H1 (cell line): ENCODE measurements around the gene FRA10AC1. TPM values are rescaled to one million over a fixed set of nuclear protein-coding genes. Genes with fewer than 3 reads are reported as not detected.

ENCODE experiments used
- CTCF ChIA-PET: fragments of 300-600 bp; sonication (Branson Sonifier 250); formaldehyde crosslinking; loops from one replicate; lab custom pipeline; 2021; ENCODE audit not compliant: partially characterized antibody; lab: Charles Lee
- POLR2A ChIA-PET: fragments of 300-600 bp; sonication (Branson Sonifier 250); formaldehyde crosslinking; loops from one replicate; lab custom pipeline; 2021; ENCODE audit warnings: inconsistent platforms; ENCODE audit not compliant: partially characterized antibody; lab: Charles Lee
- DNase-seq, 2 experiments: peaks; one replicate each; pipeline versions ENCODE4 v3.0.0 to v3.0.0-alpha.2; 2010 to 2022; ENCODE audit warnings: low spot score in 2 of 2, low read depth in 1 of 2, mixed read lengths in 1 of 2
- FAIRE-seq: peaks from 2 replicates; lab custom pipeline; 2011; peaks lifted over from hg19 to GRCh38; lab: Jason Lieb, UNC
- H2AFZ ChIP-seq: 2 replicates; pipeline ENCODE4 v1.8.1; 2012; ENCODE audit warnings: low read length, inconsistent platforms
- H2AK5ac ChIP-seq: 2 replicates; pipeline ENCODE4 v1.6.1; 2013; ENCODE audit warnings: low read depth, low read length
- H2BK120ac ChIP-seq: replicated peaks from 2 replicates; pipeline ENCODE3; 2013; ENCODE audit warnings: low read depth, low read length, inconsistent platforms
- H2BK12ac ChIP-seq: 2 replicates; pipeline ENCODE4 v1.6.1; 2013; ENCODE audit warnings: low read depth, low read length
- H2BK15ac ChIP-seq: 2 replicates; pipeline ENCODE4 v1.6.1; 2013; ENCODE audit warnings: low read length
- H2BK20ac ChIP-seq: 2 replicates; pipeline ENCODE4 v1.6.1; 2013; ENCODE audit warnings: low read length
- H2BK5ac ChIP-seq: 2 replicates; pipeline ENCODE4 v1.6.1; 2013; ENCODE audit warnings: low read depth, low read length
- H3K14ac ChIP-seq: 2 replicates; pipeline ENCODE4 v1.6.1; 2013; ENCODE audit warnings: inconsistent platforms; ENCODE audit not compliant: insufficient read length
- H3K18ac ChIP-seq: 2 replicates; pipeline ENCODE4 v1.6.1; 2013; ENCODE audit warnings: low read length; ENCODE audit errors: extremely low read depth
- H3K23ac ChIP-seq: 2 replicates; pipeline ENCODE4 v1.6.1; 2013; ENCODE audit warnings: inconsistent platforms; ENCODE audit not compliant: insufficient read length
- H3K23me2 ChIP-seq: 2 replicates; pipeline ENCODE4 v1.6.1; 2013; ENCODE audit warnings: low read depth, low read length
- H3K27ac ChIP-seq: 2 replicates; pipeline ENCODE4 v1.6.1; 2011; ENCODE audit warnings: low read depth, low read length, inconsistent platforms
- H3K27me3 ChIP-seq, 4 experiments: replicated peaks in 1 of 4; 1 replicate in 1 of 4; 2 replicates in 3 of 4; pipeline versions ENCODE4 v1.6.1 to v1.8.1; 2011 to 2013; ENCODE audit warnings: low read length in 3 of 4, mild to moderate bottlenecking in 3 of 4, inconsistent platforms in 2 of 4, mixed read lengths in 2 of 4, moderate library complexity in 1 of 4; ENCODE audit not compliant: control insufficient read depth in 3 of 4, insufficient read depth in 3 of 4; ENCODE audit errors: extremely low read depth in 1 of 4
- H3K36me3 ChIP-seq, 4 experiments: 2 replicates each; pipeline versions ENCODE4 v1.6.1 to v1.8.1; 2011 to 2013; ENCODE audit warnings: mild to moderate bottlenecking in 4 of 4, low read length in 3 of 4, moderate library complexity in 2 of 4, control low read depth in 1 of 4, inconsistent platforms in 1 of 4; ENCODE audit not compliant: insufficient read depth in 4 of 4, control insufficient read depth in 2 of 4
- H3K4ac ChIP-seq: replicated peaks from 2 replicates; pipeline ENCODE3; 2013; ENCODE audit warnings: low read length, low read depth, mixed read lengths, inconsistent platforms; ENCODE audit not compliant: insufficient read length
- H3K4me1 ChIP-seq, 4 experiments: replicated peaks in 1 of 4; 1 replicate in 1 of 4; 2 replicates in 3 of 4; pipeline versions ENCODE4 v1.6.1 to v1.8.1; 2011 to 2013; ENCODE audit warnings: low read length in 3 of 4, inconsistent platforms in 2 of 4, mixed read lengths in 1 of 4; ENCODE audit not compliant: insufficient read depth in 4 of 4, control insufficient read depth in 3 of 4
- H3K4me2 ChIP-seq, 2 experiments: 2 replicates each; pipeline versions ENCODE4 v1.6.1 to v1.8.1; 2011 to 2013; ENCODE audit warnings: low read depth in 2 of 2, low read length in 2 of 2, control low read depth in 1 of 2, inconsistent platforms in 1 of 2, mild to moderate bottlenecking in 1 of 2; ENCODE audit not compliant: insufficient read depth in 1 of 2
- H3K4me3 ChIP-seq, 4 experiments: fragments of 200-600, 300-600 bp in 1 of 4; sonication (generic), shearing (Covaris generic), sonication (Bioruptor Twin) in 1 of 4; 2 replicates each; pipeline versions ENCODE4 v1.5.1 to v1.8.1; 2011 to 2016; ENCODE audit warnings: low read length in 4 of 4, low read depth in 3 of 4, control low read depth in 2 of 4, inconsistent platforms in 2 of 4, mild to moderate bottlenecking in 2 of 4, mixed read lengths in 1 of 4, moderate library complexity in 1 of 4; ENCODE audit not compliant: insufficient read depth in 2 of 4; ENCODE audit errors: extremely low read depth in 1 of 4
- H3K56ac ChIP-seq: replicated peaks from 2 replicates; pipeline ENCODE3; 2013; ENCODE audit warnings: low read depth, mild to moderate bottlenecking, mixed read lengths, low read length, inconsistent platforms; ENCODE audit not compliant: insufficient read length
- H3K79me1 ChIP-seq: 2 replicates; pipeline ENCODE4 v1.6.1; 2013; ENCODE audit warnings: low read depth, low read length, control low read depth
- H3K79me2 ChIP-seq, 2 experiments: 2 replicates each; pipeline versions ENCODE4 v1.6.1 to v1.8.1; 2012 to 2013; ENCODE audit warnings: low read length in 2 of 2, mild to moderate bottlenecking in 2 of 2, inconsistent platforms in 1 of 2; ENCODE audit not compliant: insufficient read depth in 2 of 2, control insufficient read depth in 1 of 2
- H3K9ac ChIP-seq, 4 experiments: replicated peaks in 1 of 4; 1 replicate in 1 of 4; 2 replicates in 3 of 4; pipeline versions ENCODE4 v1.6.1 to v1.8.1; 2011 to 2013; ENCODE audit warnings: low read depth in 3 of 4, low read length in 3 of 4, control low read depth in 2 of 4, mild to moderate bottlenecking in 2 of 4, moderate library complexity in 2 of 4, inconsistent platforms in 1 of 4; ENCODE audit errors: extremely low read depth in 1 of 4
- H3K9me3 ChIP-seq, 2 experiments: 2 replicates each; pipeline versions ENCODE4 v1.6.1 to v1.8.1; 2012 to 2013; ENCODE audit warnings: mild to moderate bottlenecking in 2 of 2, moderate library complexity in 2 of 2, control low read depth in 1 of 2, inconsistent platforms in 1 of 2, low read depth in 1 of 2, low read length in 1 of 2, mixed read lengths in 1 of 2; ENCODE audit not compliant: insufficient read depth in 2 of 2
- H4K20me1 ChIP-seq, 2 experiments: replicated peaks in 1 of 2; 2 replicates each; pipeline versions ENCODE3 to v1.8.1; 2011 to 2013; ENCODE audit warnings: inconsistent platforms in 2 of 2, low read length in 2 of 2, mild to moderate bottlenecking in 1 of 2; ENCODE audit not compliant: insufficient read depth in 2 of 2, control insufficient read depth in 1 of 2
- H4K5ac ChIP-seq: 2 replicates; pipeline ENCODE4 v1.6.1; 2013; ENCODE audit warnings: low read length, low read depth, mixed read lengths, inconsistent platforms; ENCODE audit not compliant: insufficient read length
- H4K8ac ChIP-seq: 2 replicates; pipeline ENCODE4 v1.8.0; 2013; ENCODE audit warnings: mild to moderate bottlenecking, moderate library complexity, low read length, inconsistent platforms; ENCODE audit not compliant: insufficient read depth; ENCODE audit errors: extremely low read depth
- H4K91ac ChIP-seq: replicated peaks from 2 replicates; pipeline ENCODE3; 2013; ENCODE audit warnings: low read length, mixed read lengths, inconsistent platforms; ENCODE audit not compliant: insufficient read length
- ATF2 ChIP-seq: IDR thresholded peaks from 2 replicates; pipeline ENCODE4 v1.6.1; 2012; ENCODE audit warnings: low read length, inconsistent platforms
- BACH1 ChIP-seq: IDR thresholded peaks from 2 replicates; pipeline ENCODE4 v1.6.1; 2012; ENCODE audit warnings: low read length, improper control_type of control experiment
- BRCA1 ChIP-seq: IDR thresholded peaks from 2 replicates; pipeline ENCODE4 v1.6.1; 2012; ENCODE audit warnings: low read depth, low read length, improper control_type of control experiment
- CEBPB ChIP-seq: IDR thresholded peaks from 2 replicates; pipeline ENCODE4 v1.6.1; 2012; ENCODE audit warnings: low read depth, low read length
- FOSL1 ChIP-seq: IDR thresholded peaks from 2 replicates; pipeline ENCODE4 v1.6.1; 2011; ENCODE audit warnings: mild to moderate bottlenecking, low read depth, low read length, moderate library complexity; ENCODE audit not compliant: insufficient read depth
- HDAC6 ChIP-seq: IDR thresholded peaks from one replicate; pipeline ENCODE4 v1.7.1; 2012; ENCODE audit warnings: low read depth, mild to moderate bottlenecking, inconsistent platforms, low read length, moderate library complexity
- JUN ChIP-seq: IDR thresholded peaks from 2 replicates; pipeline ENCODE4 v1.6.1; 2011; ENCODE audit warnings: low read depth, mild to moderate bottlenecking, improper control_type of control experiment, low read length
- KDM5A ChIP-seq: fragments of 200-600 bp; IDR thresholded peaks from 2 replicates; pipeline ENCODE4 v1.7.1; 2012; ENCODE audit warnings: mild to moderate bottlenecking, low read length, inconsistent platforms, mixed read lengths
- POLR2A ChIP-seq, 2 experiments: IDR thresholded peaks; 1 replicate in 1 of 2; 2 replicates in 1 of 2; pipeline ENCODE4 v1.6.1; 2011; ENCODE audit warnings: low read depth in 2 of 2, low read length in 2 of 2, mild to moderate bottlenecking in 2 of 2; ENCODE audit errors: control extremely low read depth in 1 of 2
- RXRA ChIP-seq: IDR thresholded peaks from 2 replicates; pipeline ENCODE4 v1.6.1; 2011; ENCODE audit warnings: low read depth, mild to moderate bottlenecking, low read length, moderate library complexity; ENCODE audit not compliant: insufficient read depth
- SIRT6 ChIP-seq: IDR thresholded peaks from one replicate; pipeline ENCODE4 v1.7.1; 2012; ENCODE audit warnings: low read length, inconsistent platforms
- SUZ12 ChIP-seq: fragments of 200-600 bp; sonication (generic); IDR thresholded peaks from 2 replicates; pipeline ENCODE4 v1.6.1; 2012; ENCODE audit warnings: mild to moderate bottlenecking, inconsistent platforms, low read length, moderate library complexity, mixed read lengths
- TCF12 ChIP-seq: IDR thresholded peaks from 2 replicates; pipeline ENCODE4 v1.6.1; 2011; ENCODE audit warnings: low read depth, mild to moderate bottlenecking, low read length
- WGBS, 2 experiments: shearing (Covaris generic) in 1 of 2; methylation state at CpG; one replicate each; pipeline versions ENCODE4 v1.1.6 to v1.1.7; 2013 to 2015; ENCODE audit warnings: low lambda C conversion rate in 2 of 2, mixed read lengths in 2 of 2, inconsistent platforms in 1 of 2, low coverage in 1 of 2, missing lambda C conversion rate in 1 of 2; ENCODE audit not compliant: insufficient replicate concordance in 2 of 2, insufficient coverage in 1 of 2, insufficient read length in 1 of 2; ENCODE audit errors: extremely low coverage in 1 of 2, missing lambda C conversion rate in 1 of 2; 5-methylcytosine and 5-hydroxymethylcytosine counted together
- polyA plus RNA-seq, 7 experiments: library from polyadenylated mRNA; depleted of rRNA in 3 of 7; stranded (reverse) in 5 of 7; unstranded in 2 of 7; fragments of >200 nt in 5 of 7; fragments of 200-250 nt in 2 of 7; gene quantifications; 1 replicate in 5 of 7; 2 replicates in 1 of 7; 4 replicates in 1 of 7; pipeline versions ENCODE4 v1.2.1 to v1.2.3, GENCODE V29; 2011 to 2013; ENCODE audit warnings: missing spikeins in 2 of 7, mixed read lengths in 2 of 7
- total RNA-seq: library from RNA; stranded (reverse); fragmentation: NEBNext Ultra II Directional; extraction: Animal tissue kit (Norgen Biotek cat#: 25700); gene quantifications from 2 replicates; pipeline ENCODE4 v1.2.1, GENCODE V29; 2021

Gene FRA10AC1
- total and polyA plus RNA-seq, 2 of the 8 experiments (the other 6 are each of a cell fraction or from before 2014, with no cell fraction given) = 4.4 to 13.5 TPM

- H2BK120ac ChIP-seq = no peak overlapping the region
- H3K18ac ChIP-seq = no peak overlapping the region
- no peak overlapping the region for H3K9ac ChIP-seq
- no peak overlapping the region for H3K4ac ChIP-seq
- no peak overlapping the region for H2BK5ac ChIP-seq
- H4K91ac ChIP-seq = no peak overlapping the region
- H4K8ac ChIP-seq = no peak overlapping the region
- no peak overlapping the region for H2BK12ac ChIP-seq
- no peak overlapping the region for H2AK5ac ChIP-seq
- no peak overlapping the region for H2BK20ac ChIP-seq
- no peak overlapping the region for H3K4me2 ChIP-seq
- FAIRE-seq (no peak), DNase-seq (no peak)
- 94% methylated on average over 8 of the region's 8 CpGs; no CpG with 5 or more reads in 1 of the 2 experiments for WGBS, 2 experiments
- no peaks in the 10 kb centered on the region for H3K79me2 ChIP-seq
- no peaks in the 10 kb centered on the region for H4K20me1 ChIP-seq
- H3K56ac ChIP-seq = no peak overlapping the region
- no peaks in the 10 kb centered on the region for H3K9me3 ChIP-seq
- H3K27me3 ChIP-seq = no peaks in the 10 kb centered on the region
- H3K79me1 ChIP-seq = no peaks in the 10 kb centered on the region
- ChIA-PET POLR2A (interaction anchor here (0.7 kb wide), 1 partner anchor 54 kb away, joined by 3 read pairs; no protein-coding TSS in a partner anchor), CTCF (interaction anchor here (0.6 to 9.7 kb wide), 8 partner anchors 13 to 135 kb away, joined by 3 to 287 read pairs (median 34); partner anchors contain the start of gene LGI1)
- no peak overlapping the region for H4K5ac ChIP-seq
- H3K36me3 ChIP-seq = no peaks in the 10 kb centered on the region; a peak in 1 of 8 replicates
- no peaks in the 10 kb centered on the region for H3K23me2 ChIP-seq
- H3K4me3 ChIP-seq = no peak overlapping the region
- peaks cover 0 to 9% (median 6%) of the 10 kb centered on the region in 4 experiments; a peak in 3 of 7 replicates for H3K4me1 ChIP-seq
- H3K23ac ChIP-seq = no peak overlapping the region
- no peak overlapping the region for H3K27ac ChIP-seq
- no peak overlapping the region for H3K14ac ChIP-seq
- H2BK15ac ChIP-seq = no peak overlapping the region
- H2AFZ ChIP-seq = no peak overlapping the region
- TF ChIP-seq TCF12 (no peak), POLR2A (IDR thresholded peaks at IDR 0.05; ENCODE audit: control extremely low read depth in 1 of 2, low read depth in 2 of 2, low read length in 2 of 2) (no peak), BRCA1 (no peak), SUZ12 (no peak), FOSL1 (no peak), SIRT6 (no peak), HDAC6 (no peak), CEBPB (no peak), KDM5A (no peak), RXRA (no peak), BACH1 (no peak), JUN (no peak), ATF2 (no peak)
Observed at GRCh38 chr10:93742633-93743349, 40.4 kb upstream of the FRA10AC1 start.
